ENCODE data around the gene NRF1.

Gene NRF1

GRCh38 chr7:129607471-129608120, 3.9 kb upstream of the NRF1 start:
- peak; percentile 89 for DNase-seq (ENCODE audit: low spot score)

- no peak for DNase-seq (ENCODE audit: low spot score)
Observed at GRCh38 chr7:129609666-129610065, 1.9 kb upstream of the NRF1 start.

DNA sequence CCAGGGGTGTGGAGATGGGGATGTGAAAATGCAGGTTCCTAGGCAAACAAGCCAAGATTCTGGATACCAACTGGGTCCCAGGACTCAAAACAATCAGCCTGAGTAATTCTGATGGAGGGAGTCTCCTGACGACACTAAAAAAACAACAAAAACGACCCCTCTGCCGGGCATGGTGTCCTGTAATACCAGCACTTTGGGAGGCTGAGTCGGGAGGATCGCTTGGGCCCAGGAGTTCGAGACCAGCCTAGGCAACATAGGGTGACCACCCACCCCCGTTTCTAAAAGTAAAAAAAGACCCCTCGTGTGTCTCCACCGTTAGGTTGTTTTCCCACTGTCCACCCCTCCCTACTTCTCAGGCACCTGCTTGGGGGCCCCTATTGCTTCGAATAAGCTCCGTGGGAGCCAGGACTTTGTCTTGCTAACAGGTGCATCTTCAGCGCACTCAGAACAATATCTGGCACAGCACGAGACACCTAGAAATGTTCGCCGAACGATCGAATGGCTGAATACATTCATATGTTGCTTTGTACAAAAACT, 743 bp upstream of the NRF1 start:
- DNase-seq (ENCODE audit: low spot score): no peak

- DNase-seq (ENCODE audit: low spot score): no peak
Observed at GRCh38 chr7:129612112-129613015, 844 bp downstream of the NRF1 start.

GRCh38 chr7:129613016-129613337, 1.5 kb downstream of the NRF1 start:
- no peak for DNase-seq (ENCODE audit: low spot score)

GRCh38 chr7:129615018-129615417, 3.5 kb downstream of the NRF1 start:
- peak; percentile 83 for DNase-seq (ENCODE audit: low spot score)

- no peak for DNase-seq (ENCODE audit: low spot score)
Observed at GRCh38 chr7:129616530-129616929, 5.0 kb downstream of the NRF1 start.

- DNase-seq (ENCODE audit: low spot score): no peak
Observed at GRCh38 chr7:129617178-129617577, 5.7 kb downstream of the NRF1 start.

- no peak for DNase-seq (ENCODE audit: low spot score)
Observed at GRCh38 chr7:129617652-129618051, 6.1 kb downstream of the NRF1 start.

DNA sequence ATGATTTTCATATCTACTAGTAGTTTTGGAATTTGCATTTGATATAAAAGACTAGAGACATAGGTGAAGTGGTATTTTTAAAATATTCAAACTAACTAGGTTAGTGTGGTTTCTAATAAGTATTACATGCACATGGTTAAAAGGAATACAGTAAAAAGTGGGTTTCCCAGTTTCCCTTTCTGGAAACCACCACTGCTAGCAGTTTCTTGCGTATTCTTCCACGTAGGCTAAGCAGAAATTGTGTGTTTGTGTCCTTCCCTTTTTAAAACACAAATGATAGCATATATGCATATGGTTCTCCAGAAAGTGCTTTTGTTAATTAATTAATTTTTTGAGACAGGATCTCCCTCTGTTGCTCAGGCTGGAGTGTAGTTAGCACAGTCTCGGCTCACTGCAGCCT, 15.4 kb downstream of the NRF1 start:
- no peak for DNase-seq (ENCODE audit: low spot score)

GRCh38 chr7:129630341-129630740, 18.8 kb downstream of the NRF1 start:
- DNase-seq (ENCODE audit: low spot score): no peak

DNA sequence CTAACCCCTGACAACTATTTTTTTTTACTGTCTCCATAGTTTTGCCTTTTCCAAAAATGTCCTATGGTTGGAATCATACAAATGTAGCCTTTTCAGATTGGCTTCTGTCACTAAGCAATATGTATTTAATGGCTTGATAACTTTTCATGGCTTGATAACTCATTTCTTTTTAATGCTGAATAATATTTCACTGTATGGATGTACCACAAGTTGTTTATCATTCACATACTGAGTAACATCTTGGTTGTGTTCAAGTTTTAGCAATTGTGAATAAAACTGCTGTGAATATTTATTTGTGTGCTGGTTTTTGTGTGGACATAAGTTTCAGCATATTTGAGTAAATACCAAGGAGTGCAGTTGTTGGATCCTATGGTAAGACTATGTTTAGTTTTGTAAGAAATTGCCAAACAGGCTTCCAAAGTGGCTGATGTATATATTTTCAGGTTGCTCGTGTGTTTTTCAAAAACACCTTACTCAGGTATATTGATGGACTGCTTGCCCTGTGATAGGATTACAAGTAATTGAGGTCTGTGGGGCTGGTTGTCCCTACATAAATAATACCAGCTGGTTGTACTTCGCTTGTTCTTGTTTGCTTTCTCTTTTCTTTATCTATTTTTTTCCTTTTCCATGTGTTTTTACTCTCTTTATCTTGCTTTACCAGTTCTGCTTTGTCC, 23.0 kb downstream of the NRF1 start:
- no peak for DNase-seq (ENCODE audit: low spot score)

DNA sequence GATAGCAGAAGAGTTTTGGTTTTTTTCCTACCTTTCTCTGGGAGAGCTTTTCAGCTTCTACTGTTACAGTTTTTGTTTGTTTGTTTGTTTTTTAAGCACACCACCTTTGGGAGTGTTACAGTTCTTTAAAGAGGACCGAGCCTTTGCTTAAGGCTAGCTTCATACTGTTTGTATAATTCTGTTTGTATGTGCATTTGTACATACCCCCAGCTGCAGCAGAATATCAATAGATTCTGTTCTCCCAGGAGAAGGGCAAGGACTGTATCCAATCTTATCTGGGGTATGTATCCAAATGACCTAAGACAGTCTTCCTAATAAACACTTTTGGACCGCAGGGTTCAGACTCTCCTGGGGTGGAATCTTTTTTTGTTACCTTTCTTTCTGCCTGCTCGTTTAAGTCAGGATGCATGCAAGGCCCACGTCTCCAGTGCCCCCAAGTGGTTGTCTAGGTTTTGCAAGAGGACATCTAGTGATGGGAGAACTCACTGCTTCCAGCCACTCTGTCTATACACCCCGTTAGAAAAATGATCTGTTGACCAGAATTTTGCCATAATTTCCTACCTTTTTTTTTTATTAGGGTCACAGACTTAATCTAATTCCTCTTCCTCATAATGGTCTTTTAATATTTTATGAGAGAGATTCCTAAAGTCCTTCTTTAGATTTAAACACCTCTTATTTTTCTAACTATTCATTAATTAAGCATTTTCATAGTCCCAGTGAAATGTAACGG, 23.9 kb downstream of the NRF1 start:
- peak; percentile 97 for DNase-seq (ENCODE audit: low spot score)

DNA sequence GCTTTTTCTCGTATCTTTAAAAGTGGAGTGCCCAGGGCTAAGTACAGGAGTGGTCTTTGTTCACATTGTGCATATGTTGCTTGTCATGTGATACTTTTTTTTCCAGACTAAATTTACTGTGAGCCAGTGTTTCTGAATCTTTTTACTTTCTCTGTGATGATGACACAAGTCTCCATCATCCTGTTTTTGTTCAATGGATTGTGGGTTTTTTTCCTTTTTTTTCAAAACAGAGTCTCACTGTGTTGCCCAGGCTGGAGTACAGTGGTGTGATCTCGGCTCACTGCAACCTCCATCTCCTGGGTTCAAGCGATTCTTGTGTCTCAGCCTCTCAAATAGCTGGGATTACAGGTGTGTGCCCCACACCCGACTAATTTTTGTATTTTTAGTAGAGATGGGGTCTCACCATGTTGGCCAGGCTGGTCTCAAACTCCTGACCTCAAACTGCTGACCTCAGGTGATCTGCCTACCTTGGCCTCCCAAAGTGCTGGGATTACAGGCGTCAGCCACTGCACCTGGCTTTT, 24.6 kb downstream of the NRF1 start:
- DNase-seq (ENCODE audit: low spot score): peak; percentile 85

DNA sequence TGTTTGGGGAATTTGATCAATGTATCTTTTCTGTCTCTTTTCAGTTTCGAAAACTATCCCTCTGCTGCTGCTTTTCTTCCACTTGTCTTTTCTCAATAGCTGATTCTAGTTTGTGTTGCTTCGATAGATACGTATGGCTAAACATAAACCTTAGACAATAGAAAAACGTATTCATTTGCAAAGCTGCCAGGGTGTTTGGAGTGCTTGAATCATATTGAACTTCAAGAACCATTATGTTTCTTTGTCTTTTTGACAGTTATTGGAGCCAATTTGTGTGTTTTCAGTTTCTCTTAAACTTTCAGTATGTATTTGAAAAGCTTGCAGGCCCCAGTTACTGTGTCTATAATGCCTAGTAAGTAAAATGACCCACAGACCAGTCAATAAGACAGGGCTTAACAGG, 25.1 kb downstream of the NRF1 start:
- DNase-seq (ENCODE audit: low spot score): no peak

- no peak for DNase-seq (ENCODE audit: low spot score)
Observed at GRCh38 chr7:129640400-129640799, 28.9 kb downstream of the NRF1 start.

DNA sequence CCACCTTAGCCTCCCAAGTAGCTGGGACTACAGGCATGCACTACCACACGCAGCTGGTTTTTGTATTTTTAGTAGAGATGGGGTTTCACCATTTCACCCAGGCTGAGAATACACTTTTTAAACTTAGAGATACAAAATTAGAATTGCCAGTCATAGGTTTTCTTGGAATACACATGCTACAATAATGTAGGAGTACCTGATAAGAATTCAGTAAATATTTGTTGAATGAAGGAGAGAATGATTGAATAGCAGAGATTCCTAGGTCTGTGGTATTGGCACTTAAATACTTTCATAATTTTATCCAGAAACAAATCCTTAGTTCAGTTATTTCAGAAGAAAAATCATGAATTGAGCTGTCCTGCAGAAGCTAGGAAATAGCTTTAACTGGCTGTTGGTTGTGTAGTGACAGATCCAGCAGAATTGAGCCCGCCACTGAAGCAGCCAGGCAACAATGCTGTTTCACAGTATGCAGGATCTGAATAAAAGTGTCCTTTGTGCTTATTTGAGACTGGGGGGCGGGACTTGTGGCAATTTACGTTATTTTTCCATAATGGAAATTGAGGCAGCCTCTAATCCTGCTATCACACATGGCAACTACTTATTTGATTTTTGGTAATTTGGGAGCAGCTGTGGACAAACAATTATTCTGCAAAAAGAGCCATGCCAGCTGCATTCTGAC, 31.5 kb downstream of the NRF1 start:
- DNase-seq (ENCODE audit: low spot score): peak; percentile 66

DNA sequence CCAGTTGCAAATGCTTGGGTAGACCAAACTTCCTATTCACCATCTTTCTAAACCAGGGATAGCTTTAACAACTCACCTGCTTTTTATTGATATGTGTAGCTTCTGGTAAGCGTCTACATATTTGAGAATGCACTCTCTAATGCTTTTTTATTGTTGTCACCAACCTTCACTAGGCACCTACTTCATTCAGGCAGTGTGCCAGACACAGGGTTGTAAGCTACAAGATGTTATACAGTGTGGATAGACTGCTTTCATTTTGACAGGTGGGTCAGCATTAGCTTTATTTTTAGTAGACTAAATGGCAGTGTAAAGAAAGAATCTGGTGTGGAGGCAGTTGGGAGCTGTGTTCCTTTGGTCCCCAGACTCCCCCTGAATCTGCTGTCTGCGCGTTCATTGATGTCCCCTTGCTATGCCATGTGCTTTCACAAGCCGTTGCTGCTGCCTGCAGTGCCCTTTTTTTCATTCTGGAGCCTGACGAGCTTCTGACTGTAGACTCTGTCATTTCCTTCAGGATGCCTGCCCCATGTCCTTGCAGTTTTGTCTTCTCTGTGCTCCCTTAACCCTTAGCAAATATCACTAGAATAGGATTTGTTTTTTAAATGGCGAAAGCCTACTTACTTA, 32.1 kb downstream of the NRF1 start:
- DNase-seq (ENCODE audit: low spot score): no peak

GRCh38 chr7:129644634-129645230, 33.2 kb downstream of the NRF1 start:
- DNase-seq (ENCODE audit: low spot score): peak; percentile 71

DNA sequence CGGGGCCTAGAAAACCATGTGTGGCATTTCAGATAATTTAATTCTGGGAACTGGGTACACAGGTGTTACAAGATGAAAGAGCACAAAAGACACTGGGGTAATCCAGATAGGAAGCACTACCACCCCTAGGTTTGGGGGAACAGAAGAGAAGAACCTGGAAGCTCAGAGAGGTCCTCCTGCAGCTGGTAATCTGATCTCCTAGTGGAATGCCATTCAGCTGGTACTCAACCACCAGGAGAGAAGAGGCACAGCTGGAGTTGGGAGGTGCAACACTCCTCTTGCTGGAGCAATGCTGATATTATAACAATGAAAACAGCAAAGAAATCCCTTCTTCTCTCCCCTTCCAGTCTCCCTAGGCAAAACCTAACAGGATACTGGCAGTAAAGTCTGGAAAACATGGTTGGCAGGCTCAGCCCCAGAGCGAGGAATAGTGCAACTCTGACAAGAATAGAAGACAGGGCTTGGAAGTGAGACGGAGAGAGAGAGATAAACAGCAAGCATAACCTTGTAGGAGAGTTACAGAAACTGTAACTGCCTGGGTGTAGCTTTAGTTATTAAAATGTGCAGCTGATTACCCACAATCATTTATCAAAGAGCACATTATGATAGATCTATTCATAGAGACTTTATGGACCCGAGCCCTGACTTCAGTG, 35.0 kb downstream of the NRF1 start:
- DNase-seq (ENCODE audit: low spot score): no peak
